ENCODE data around the gene ZDHHC11B.
"Not testable (repeated sequence)": the region's sequence is repeated elsewhere in the genome, so short reads cannot be mapped to it uniquely, and the experiment has no call there.

DNA sequence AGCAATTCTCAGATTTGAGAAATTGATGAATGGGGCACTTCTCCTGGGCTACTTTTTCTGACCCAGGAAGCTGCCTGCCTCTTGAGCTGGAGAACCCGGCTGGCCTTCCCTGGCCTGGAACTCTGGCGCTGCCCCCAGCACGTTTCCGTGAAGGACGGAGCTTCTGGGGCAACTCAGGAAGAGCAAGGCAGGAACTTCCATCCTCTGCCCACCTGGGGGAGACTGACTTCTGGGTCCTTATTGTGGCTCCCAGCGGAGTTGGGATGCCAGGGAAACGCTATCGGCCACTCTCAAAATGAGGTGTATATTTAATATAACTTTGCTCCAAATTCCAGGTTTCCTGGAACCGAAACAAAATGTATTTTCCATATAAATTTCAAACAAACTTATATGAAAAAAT, 57.4 kb downstream of the ZDHHC11B start:
- not testable (repeated sequence) for TF ChIP-seq CTCF (IDR thresholded peaks at IDR 0.05; ENCODE audit: low read depth, low read length); MYC (IDR thresholded peaks at IDR 0.05; ENCODE audit: low read depth, low read length); POLR2A (IDR thresholded peaks at IDR 0.05; ENCODE audit: extremely low read depth, insufficient read length)

Data from NB4 (cell line).